Trophoblast cell (in vitro differentiated cells and primary cell): ENCODE data around the gene EPC2.

Source experiments
- DNase-seq, 2 donors: peaks; one replicate each; pipeline ENCODE4 v3.0.0-alpha.2; 2016
- H2AFZ ChIP-seq: 2 replicates; pipeline ENCODE4 v1.6.1; 2013; ENCODE audit warnings: low read length, moderate library complexity, mild to moderate bottlenecking; ENCODE audit not compliant: insufficient read depth, poor library complexity
- H2AK5ac ChIP-seq: 2 replicates; pipeline ENCODE4 v1.6.1; 2013; ENCODE audit warnings: mild to moderate bottlenecking, low read length
- H2BK120ac ChIP-seq: 2 replicates; pipeline ENCODE4 v1.6.1; 2013; ENCODE audit warnings: low read length, mild to moderate bottlenecking, moderate library complexity; ENCODE audit not compliant: insufficient read depth, poor library complexity
- H2BK12ac ChIP-seq: 2 replicates; pipeline ENCODE4 v1.6.1; 2013; ENCODE audit warnings: mild to moderate bottlenecking, low read length, moderate library complexity
- H2BK5ac ChIP-seq: 2 replicates; pipeline ENCODE4 v1.6.1; 2013; ENCODE audit warnings: low read length, low read depth, moderate library complexity, mild to moderate bottlenecking; ENCODE audit not compliant: poor library complexity
- H3K14ac ChIP-seq: 2 replicates; pipeline ENCODE4 v1.6.1; 2013; ENCODE audit warnings: mild to moderate bottlenecking, low read length
- H3K18ac ChIP-seq: 2 replicates; pipeline ENCODE4 v1.6.1; 2013; ENCODE audit warnings: mild to moderate bottlenecking, low read length
- H3K23ac ChIP-seq: 2 replicates; pipeline ENCODE4 v1.6.1; 2013; ENCODE audit warnings: low read length
- H3K27ac ChIP-seq: 2 replicates; pipeline ENCODE4 v1.5.1; 2013; ENCODE audit warnings: low read depth, mild to moderate bottlenecking, inconsistent platforms, low read length, moderate library complexity
- H3K27me3 ChIP-seq: 2 replicates; pipeline ENCODE4 v1.6.1; 2013; ENCODE audit warnings: inconsistent platforms, mild to moderate bottlenecking, low read length, moderate library complexity; ENCODE audit not compliant: insufficient read depth
- H3K36me3 ChIP-seq, 2 experiments: 1 replicate in 1 of 2; 2 replicates in 1 of 2; pipeline ENCODE4 v1.6.1; 2013; ENCODE audit warnings: low read length in 2 of 2, mild to moderate bottlenecking in 2 of 2, moderate library complexity in 1 of 2; ENCODE audit not compliant: insufficient read depth in 2 of 2, control insufficient read depth in 1 of 2
- H3K4ac ChIP-seq: 2 replicates; pipeline ENCODE4 v1.6.1; 2013; ENCODE audit warnings: low read depth, mild to moderate bottlenecking, low read length, moderate library complexity
- H3K4me1 ChIP-seq, 2 experiments: 1 replicate in 1 of 2; 2 replicates in 1 of 2; pipeline ENCODE4 v1.6.1; 2013; ENCODE audit warnings: low read length in 2 of 2, mild to moderate bottlenecking in 2 of 2, moderate library complexity in 1 of 2; ENCODE audit not compliant: insufficient read depth in 2 of 2, control insufficient read depth in 1 of 2
- H3K4me2 ChIP-seq: 2 replicates; pipeline ENCODE4 v1.6.1; 2013; ENCODE audit warnings: inconsistent platforms, mild to moderate bottlenecking, low read length, moderate library complexity
- H3K4me3 ChIP-seq: 2 replicates; pipeline ENCODE4 v1.5.1; 2013; ENCODE audit warnings: mild to moderate bottlenecking, low read depth, low read length, inconsistent platforms
- H3K79me1 ChIP-seq: one replicate; pipeline ENCODE4 v1.6.1; 2013; ENCODE audit warnings: low read length
- H3K79me2 ChIP-seq: 2 replicates; pipeline ENCODE4 v1.6.1; 2013; ENCODE audit warnings: low read length, mild to moderate bottlenecking; ENCODE audit not compliant: control insufficient read depth, insufficient read depth, poor library complexity
- H3K9ac ChIP-seq: 2 replicates; pipeline ENCODE4 v1.6.1; 2013; ENCODE audit warnings: mild to moderate bottlenecking, low read length
- H3K9me3 ChIP-seq: 2 replicates; pipeline ENCODE4 v1.6.1; 2013; ENCODE audit warnings: low read depth, mild to moderate bottlenecking, control low read depth, inconsistent platforms, low read length; ENCODE audit not compliant: insufficient read depth
- H4K12ac ChIP-seq: 2 replicates; pipeline ENCODE4 v1.6.1; 2013; ENCODE audit warnings: low read depth, mild to moderate bottlenecking, low read length, moderate library complexity
- H4K8ac ChIP-seq: 2 replicates; pipeline ENCODE4 v1.6.1; 2013; ENCODE audit warnings: low read depth, mild to moderate bottlenecking, low read length, moderate library complexity
- H4K91ac ChIP-seq: one replicate; pipeline ENCODE4 v1.6.1; 2013; ENCODE audit warnings: low read depth, mild to moderate bottlenecking, low read length, moderate library complexity
- WGBS: extraction: QIAGEN DNeasy Blood & Tissue Kit; methylation state at CpG from one replicate; pipeline ENCODE4 v1.1.7; 2013; ENCODE audit warnings: missing lambda C conversion rate; ENCODE audit not compliant: insufficient read length, insufficient coverage; ENCODE audit errors: extremely low coverage; 5-methylcytosine and 5-hydroxymethylcytosine counted together

EPC2 gene

DNA sequence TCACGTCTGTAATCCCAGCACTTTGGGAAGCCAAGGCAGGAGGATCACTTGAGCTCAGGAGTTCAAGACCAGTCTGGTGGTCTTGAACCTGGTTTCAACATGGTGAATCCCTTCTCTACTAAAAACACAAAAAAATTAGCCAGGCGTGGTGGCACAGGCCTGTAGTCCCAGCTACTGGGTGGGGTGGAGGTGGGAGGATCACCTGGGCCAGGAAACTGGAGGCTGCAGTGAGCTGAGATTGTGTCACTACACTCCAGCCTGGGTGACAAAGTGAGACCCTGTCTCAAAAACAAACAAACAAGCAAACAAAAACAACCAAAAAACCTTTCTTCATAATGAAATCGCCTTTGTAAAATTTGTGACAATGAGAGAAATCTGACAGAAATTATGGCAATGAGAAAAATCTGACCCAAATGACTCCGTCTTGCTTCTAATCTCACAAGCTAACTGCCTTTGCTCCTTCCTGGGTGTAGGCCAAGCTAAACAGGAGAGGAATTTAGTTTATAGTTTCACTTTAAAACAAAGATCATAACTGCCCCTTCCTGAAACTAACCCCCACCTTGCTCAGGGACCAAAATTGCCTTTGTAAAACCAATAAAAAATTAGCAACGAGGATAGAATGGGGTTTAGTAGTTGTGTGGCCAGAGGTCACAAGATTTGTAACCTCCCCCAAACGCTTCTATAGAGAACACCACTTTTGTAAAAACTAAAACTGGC lies 169.8 kb downstream of the EPC2 start:
- no peaks in the 10 kb centered on the region for H3K9me3 ChIP-seq
- H3K14ac ChIP-seq: no peak overlapping the region

DNA sequence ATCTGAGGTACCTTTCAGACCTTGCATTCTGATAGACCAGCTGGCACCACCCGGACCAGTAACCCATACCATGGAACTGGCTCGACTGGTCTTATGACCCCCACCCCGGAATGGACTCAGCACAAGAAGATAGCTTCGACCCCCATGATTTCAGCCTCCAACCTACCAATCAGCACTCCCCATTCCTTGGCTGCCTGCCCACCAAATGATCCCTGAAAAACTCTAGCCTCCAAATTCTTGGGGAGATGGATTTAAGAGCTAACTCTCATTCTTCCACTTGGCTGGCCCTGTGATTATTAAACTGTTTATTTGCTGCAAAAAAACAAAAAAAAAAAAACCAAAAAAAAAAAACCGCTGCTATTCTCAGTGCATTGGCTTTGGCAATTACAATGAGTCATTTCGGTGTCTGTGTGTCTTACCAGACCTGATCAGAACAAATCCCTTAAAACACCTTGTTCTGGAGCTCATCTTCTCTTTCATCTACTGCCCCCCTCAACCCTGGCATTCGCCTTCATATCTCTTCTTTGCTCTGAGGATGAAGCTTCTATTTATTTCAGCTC lies 170.4 kb downstream of the EPC2 start:
- Histone ChIP-seq H4K91ac (no peak overlapping the region), H3K18ac (no peak overlapping the region), H3K4ac (no peak overlapping the region), H3K4me1 (peaks cover 0 to 6% of the 10 kb centered on the region in 2 experiments), H2AK5ac (no peak overlapping the region), H2BK12ac (no peak overlapping the region), H3K9me3 (no peaks in the 10 kb centered on the region), H3K4me2 (no peak overlapping the region), H4K8ac (no peak overlapping the region), H2AFZ (no peak overlapping the region), H3K9ac (no peak overlapping the region), H3K79me1 (no peaks in the 10 kb centered on the region), H3K23ac (no peak overlapping the region), H3K36me3 (no peaks in the 10 kb centered on the region), H2BK120ac (no peak overlapping the region), H3K79me2 (no peaks in the 10 kb centered on the region), H3K27ac (no peak overlapping the region), H3K4me3 (no peak overlapping the region), H3K27me3 (no peaks in the 10 kb centered on the region), H2BK5ac (no peak overlapping the region), H3K14ac (no peak overlapping the region), H4K12ac (no peak overlapping the region)
- no CpG with 5 or more reads among the region's 7 CpGs for WGBS
- DNase-seq: no peak

More for the DNA sequence above, 169.8 kb downstream of the EPC2 start:
- no CpG with 5 or more reads among the region's 6 CpGs for WGBS
- H2BK5ac ChIP-seq: no peak overlapping the region
- no peaks in the 10 kb centered on the region for H3K27me3 ChIP-seq
- no peak overlapping the region for H3K9ac ChIP-seq
- no peak overlapping the region for H3K4me3 ChIP-seq
- no peak overlapping the region for H3K27ac ChIP-seq
- H2BK120ac ChIP-seq: no peak overlapping the region
- no peaks in the 10 kb centered on the region for H3K79me1 ChIP-seq
- H4K12ac ChIP-seq: no peak overlapping the region
- H4K91ac ChIP-seq: no peak overlapping the region
- no peak overlapping the region for H3K18ac ChIP-seq
- no peak overlapping the region for H3K4ac ChIP-seq
- no peak overlapping the region for H3K23ac ChIP-seq
- no peak overlapping the region for H3K4me2 ChIP-seq
- H4K8ac ChIP-seq: no peak overlapping the region
- H3K79me2 ChIP-seq: no peaks in the 10 kb centered on the region
- no peak for DNase-seq
- H3K36me3 ChIP-seq: no peaks in the 10 kb centered on the region
- no peak overlapping the region for H2BK12ac ChIP-seq
- H3K4me1 ChIP-seq: peaks cover 0 to 6% of the 10 kb centered on the region in 2 experiments
- no peak overlapping the region for H2AFZ ChIP-seq
- no peak overlapping the region for H2AK5ac ChIP-seq

DNA sequence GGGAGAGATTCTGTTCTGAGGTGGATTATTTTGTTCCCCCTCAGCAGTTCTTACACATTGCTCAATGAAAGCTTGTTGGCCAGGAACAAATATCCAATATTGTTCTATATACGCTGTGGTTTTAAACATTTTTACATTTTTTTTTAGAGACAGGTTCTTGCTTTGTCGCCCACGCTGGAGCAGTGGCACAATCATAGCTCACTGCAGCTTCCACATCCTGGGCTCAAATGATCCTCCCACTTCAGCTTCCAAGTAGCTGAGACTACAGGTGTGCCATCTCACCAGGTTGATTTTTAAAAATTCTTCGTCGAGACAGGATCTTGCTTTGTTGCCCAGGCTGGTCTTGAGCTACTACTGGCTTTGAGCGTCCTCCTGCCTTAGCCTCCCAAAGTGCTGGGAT lies 171.6 kb downstream of the EPC2 start:
- no peaks in the 10 kb centered on the region for H3K9me3 ChIP-seq
- WGBS: no CpG with 5 or more reads among the region's 6 CpGs
- no peak overlapping the region for H3K4me3 ChIP-seq
- H3K4me2 ChIP-seq: no peak overlapping the region
- H3K23ac ChIP-seq: no peak overlapping the region
- no peak for DNase-seq
- no peak overlapping the region for H2BK5ac ChIP-seq
- no peak overlapping the region for H3K27ac ChIP-seq
- H3K18ac ChIP-seq: no peak overlapping the region
- H3K9ac ChIP-seq: no peak overlapping the region
- H4K91ac ChIP-seq: no peak overlapping the region
- H3K27me3 ChIP-seq: no peaks in the 10 kb centered on the region
- no peak overlapping the region for H2AK5ac ChIP-seq
- H2BK12ac ChIP-seq: no peak overlapping the region
- no peak overlapping the region for H4K12ac ChIP-seq
- no peaks in the 10 kb centered on the region for H3K36me3 ChIP-seq
- H3K4me1 ChIP-seq: peaks cover 0 to 6% of the 10 kb centered on the region in 2 experiments
- H2BK120ac ChIP-seq: no peak overlapping the region
- no peaks in the 10 kb centered on the region for H3K79me2 ChIP-seq
- no peaks in the 10 kb centered on the region for H3K79me1 ChIP-seq
- H4K8ac ChIP-seq: no peak overlapping the region
- no peak overlapping the region for H3K4ac ChIP-seq
- no peak overlapping the region for H3K14ac ChIP-seq
- H2AFZ ChIP-seq: no peak overlapping the region

DNA sequence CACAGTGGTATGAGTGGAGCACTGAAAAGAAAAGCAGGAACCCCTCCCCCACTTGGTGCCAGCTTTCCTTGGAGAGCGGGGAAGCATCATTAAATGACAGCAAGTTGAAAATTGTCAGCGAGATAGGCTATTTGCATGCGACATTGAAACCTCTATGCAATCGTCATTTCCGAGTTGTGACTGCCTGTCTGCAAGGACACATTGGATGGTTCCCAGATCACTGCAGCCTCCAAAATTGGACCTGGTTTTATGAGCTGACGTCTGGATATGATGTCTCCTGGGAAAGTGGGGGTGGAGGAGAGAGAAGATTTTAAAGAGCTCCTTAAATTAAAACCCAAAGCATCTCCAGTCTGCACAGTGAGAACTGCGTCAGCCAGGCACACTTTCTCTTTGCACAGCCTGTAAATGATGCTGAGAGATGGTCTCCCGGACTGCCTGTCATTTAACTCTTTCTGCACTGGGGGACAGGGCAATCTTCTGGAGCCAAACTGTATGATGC lies 172.7 kb downstream of the EPC2 start:
- Histone ChIP-seq H2AK5ac (no peak overlapping the region), H2BK120ac (no peak overlapping the region), H3K4me2 (no peak overlapping the region), H3K9me3 (no peaks in the 10 kb centered on the region), H3K27me3 (no peaks in the 10 kb centered on the region), H3K4me3 (no peak overlapping the region), H3K9ac (no peak overlapping the region), H3K18ac (no peak overlapping the region), H3K79me2 (no peaks in the 10 kb centered on the region), H3K4ac (no peak overlapping the region), H3K23ac (no peak overlapping the region), H4K12ac (no peak overlapping the region), H3K79me1 (no peaks in the 10 kb centered on the region), H3K36me3 (no peaks in the 10 kb centered on the region), H4K91ac (no peak overlapping the region), H3K27ac (no peak overlapping the region), H3K4me1 (peaks cover 0 to 6% of the 10 kb centered on the region in 2 experiments), H2AFZ (no peak overlapping the region), H2BK5ac (no peak overlapping the region), H3K14ac (no peak overlapping the region), H4K8ac (no peak overlapping the region), H2BK12ac (no peak overlapping the region)
- no CpG with 5 or more reads among the region's 8 CpGs for WGBS
- no peak for DNase-seq
